SK-MEL-5 (cell line): Measurements from ENCODE around the gene ALAD. TPM values are rescaled to one million over a fixed set of nuclear protein-coding genes. Genes with fewer than 3 reads are reported as not detected.

Experiments
- DNase-seq: peaks from one replicate; pipeline ENCODE4 v3.0.0-alpha.2; 2016; ENCODE audit warnings: low read depth, low spot score
- in situ Hi-C: cut with HindIII; loops from 2 replicates; pipeline ENCODE4 v1.10.0; 2016; ENCODE audit warnings: low sequenced_read_pairs, high pct_unique_total_duplicates, low pct_unique_long_range_greater_than_20kb
- total RNA-seq: library from RNA; depleted of rRNA; stranded (reverse); fragments of >200 nt; shearing (Covaris generic); gene quantifications from 2 replicates; pipeline ENCODE4 v1.2.3, GENCODE V29; 2014

Gene ALAD
- total RNA-seq, 1 experiment from 2014 or later = 18.5 TPM

GRCh38 chr9:113361304-113362018 lies 39.6 kb downstream of the ALAD start:
- in situ Hi-C loops = no loop called here
- DNase-seq = no peak

DNA sequence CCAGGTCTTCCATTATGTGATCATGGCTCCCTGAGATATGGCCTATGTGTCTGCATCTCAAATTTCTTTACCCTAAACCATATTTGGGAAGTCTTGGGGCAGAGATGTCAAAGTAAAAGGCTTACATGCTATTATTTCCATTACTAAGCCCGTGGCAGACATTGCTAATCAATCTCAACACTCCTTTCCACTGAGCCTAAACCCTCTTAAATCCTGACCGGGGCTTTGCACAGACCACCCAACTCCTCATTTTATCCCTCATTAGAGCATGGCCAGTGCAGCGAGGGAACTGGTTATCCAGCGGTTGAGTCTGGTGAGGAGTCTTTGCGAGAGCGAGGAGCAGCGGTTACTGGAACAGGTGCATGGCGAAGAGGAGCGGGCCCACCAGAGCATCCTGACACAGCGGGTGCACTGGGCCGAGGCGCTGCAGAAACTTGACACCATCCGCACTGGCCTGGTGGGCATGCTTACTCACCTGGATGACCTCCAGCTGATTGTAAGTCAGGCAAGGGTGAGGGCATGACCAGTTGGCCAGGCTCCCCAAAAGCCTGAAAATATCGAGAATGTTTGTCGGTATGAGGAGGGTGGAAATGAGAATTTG lies 40.7 kb downstream of the ALAD start:
- in situ Hi-C loops = no loop called here
- no peak for DNase-seq

DNA sequence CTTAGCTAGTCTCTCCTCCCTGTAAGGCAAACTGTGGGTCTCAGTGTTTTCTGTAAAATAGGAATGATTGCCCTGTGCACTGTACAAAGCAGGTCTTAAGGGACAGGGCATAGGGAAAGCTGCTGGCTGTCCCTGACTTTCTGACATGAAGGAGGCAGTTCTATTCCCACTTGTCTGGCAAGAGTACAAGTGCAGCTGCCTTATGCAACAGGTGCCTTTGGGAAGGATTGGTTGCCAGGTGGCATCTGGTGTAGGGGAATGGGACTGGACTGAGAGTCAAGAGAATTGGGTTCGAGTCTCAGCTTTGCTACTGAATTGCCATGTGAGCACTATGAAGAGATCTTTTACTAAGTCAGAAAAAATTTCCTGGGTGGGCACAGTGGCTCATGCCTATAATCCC lies 41.7 kb downstream of the ALAD start:
- in situ Hi-C loops = no loop called here
- DNase-seq = no peak

DNA sequence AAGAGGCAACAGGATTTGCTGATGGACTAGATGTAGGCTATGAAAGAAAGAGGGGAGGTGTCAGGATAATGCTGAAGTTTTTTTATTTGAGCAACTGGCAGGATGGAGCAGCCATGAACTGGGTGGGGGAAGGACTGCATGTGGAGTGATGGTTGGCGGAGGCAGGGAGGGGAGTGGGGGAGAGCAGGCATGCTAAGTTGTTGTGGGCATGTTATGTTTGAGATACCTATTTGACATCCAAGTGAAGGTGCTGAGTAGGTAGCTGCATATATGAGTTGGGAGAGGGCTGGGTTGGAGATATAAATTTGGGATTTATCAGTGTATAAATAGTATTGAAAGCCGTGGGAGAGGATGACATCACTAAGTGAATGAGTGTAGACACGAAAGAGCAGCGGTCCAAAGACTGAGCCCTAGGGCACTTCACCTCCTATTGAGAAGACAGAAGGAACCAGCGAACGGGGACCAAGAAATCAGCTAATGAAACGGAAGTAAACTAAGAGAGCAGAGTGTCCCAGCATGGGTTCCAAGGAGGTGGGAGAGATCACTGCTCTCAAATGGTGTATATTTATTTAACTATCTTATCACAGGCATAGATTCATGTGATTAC lies 44.3 kb downstream of the ALAD start:
- DNase-seq = no peak
- in situ Hi-C loops = no loop called here

DNA sequence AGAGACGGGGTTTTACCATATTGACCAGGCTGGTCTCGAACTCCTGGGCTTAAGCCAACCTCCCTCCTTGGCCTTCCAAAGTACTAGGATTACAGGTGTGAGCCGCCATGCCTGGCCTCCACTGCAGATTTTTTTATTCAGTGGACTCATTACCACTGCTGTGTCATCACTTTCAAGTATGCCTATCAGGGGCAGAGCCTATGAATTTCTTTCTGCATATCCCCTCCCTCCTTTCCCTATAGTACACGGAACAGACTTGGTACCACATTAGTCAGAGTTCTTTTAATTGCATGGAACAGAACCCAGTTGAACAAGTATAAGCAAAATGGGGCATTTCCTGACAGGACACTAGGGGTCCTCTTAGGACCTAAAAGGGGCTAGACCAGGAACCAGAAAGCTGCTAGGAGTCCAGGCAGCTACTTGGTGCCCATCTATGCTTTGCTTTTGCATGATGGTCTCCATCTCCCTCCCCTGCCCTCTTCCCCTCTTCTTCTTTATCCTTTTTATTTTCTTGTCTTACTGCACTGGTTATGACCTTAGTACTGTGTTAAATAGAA lies 46.0 kb downstream of the ALAD start:
- in situ Hi-C loops = no loop called here
- peak; percentile 66 for DNase-seq

GRCh38 chr9:113352411-113352810 lies 48.7 kb downstream of the ALAD start:
- in situ Hi-C loops = no loop called here
- no peak for DNase-seq

- no peak for DNase-seq
- in situ Hi-C loops = no loop called here
Measured at GRCh38 chr9:113352006-113352405, 49.1 kb downstream of the ALAD start.

GRCh38 chr9:113350937-113351336 lies 50.1 kb downstream of the ALAD start:
- DNase-seq = no peak
- in situ Hi-C loops = no loop called here

- in situ Hi-C loops = no loop called here
- no peak for DNase-seq
Measured at GRCh38 chr9:113350107-113350661, 50.9 kb downstream of the ALAD start.

DNA sequence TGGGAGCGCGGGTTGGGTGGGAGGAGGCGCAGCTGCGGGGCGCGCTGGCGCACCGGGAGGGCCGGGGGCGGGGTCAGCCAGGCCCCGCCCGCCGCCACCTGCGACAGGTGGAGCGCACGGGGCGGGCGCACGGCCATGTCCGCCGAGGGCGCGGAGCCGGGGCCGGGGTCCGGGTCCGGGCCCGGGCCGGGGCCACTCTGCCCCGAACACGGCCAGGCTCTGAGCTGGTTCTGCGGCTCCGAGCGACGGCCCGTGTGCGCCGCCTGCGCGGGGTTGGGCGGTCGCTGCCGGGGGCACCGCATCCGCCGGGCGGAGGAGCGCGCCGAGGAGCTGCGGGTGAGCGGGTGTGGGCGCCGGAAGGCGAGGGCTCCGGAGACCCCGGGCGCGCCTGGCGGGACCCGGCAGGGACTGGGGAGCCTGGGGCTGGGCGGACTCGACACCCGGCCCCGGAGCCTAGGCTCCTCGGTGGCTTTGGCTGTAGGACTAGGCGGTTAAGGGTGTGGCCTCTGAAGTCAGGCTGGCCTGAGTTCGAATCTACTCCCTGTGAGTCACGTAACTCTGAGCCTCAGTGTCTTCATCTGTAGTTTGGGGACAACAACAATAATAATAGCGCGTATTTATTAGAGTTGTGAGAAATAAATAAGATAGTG lies 51.5 kb downstream of the ALAD start, which contains the start of gene BSPRY:
BSPRY (plus strand) TSS at position 97 of the 650 bp plus-strand sequence; CDS start at position 136, 39 bp downstream.
- no peak for DNase-seq
- in situ Hi-C loops = no loop called here

- in situ Hi-C loops = no loop called here
- DNase-seq = no peak
Measured at GRCh38 chr9:113349066-113349444, 52.0 kb downstream of the ALAD start.

DNA sequence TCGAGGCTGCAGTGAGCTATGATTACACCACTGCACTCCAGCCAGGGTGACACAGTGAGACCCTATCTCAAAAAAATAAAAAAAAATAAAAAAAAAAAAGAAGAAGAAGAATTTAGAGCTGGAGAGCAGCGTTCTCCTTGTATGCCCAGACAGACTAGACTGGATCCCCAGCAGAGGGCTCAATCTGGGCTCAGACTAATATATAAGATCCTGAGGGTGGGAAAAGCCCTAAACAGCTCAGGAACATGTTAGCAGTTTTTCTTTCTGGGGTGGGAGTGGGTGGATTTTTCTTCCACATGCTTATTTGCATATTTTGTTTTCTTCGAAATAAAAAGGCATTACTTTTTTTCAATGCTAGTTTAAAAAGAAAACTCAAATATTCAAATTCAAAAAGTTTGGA lies 52.6 kb downstream of the ALAD start:
- DNase-seq = no peak
- in situ Hi-C loops = no loop called here

DNA sequence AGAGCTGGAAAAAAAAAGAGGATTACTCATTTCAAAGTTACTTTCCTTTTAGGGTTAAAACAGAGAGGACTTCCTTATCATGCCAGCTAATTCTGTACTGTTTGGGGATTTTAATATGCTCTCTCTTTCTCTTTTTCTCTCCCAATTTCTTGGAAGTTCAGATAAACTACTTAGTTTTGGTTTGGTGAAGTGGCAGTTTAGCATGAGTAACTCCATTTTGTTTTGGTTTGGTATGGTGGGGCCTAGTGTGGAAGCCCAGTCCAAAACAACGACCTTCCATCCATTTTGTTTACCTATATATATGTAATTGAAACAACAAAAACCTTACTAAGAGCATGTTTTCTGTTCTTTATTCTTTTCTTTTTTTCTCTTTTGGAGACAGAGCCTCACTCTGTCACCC lies 55.4 kb downstream of the ALAD start:
- in situ Hi-C loops = no loop called here
- DNase-seq = no peak

GRCh38 chr9:113345190-113345589 lies 55.9 kb downstream of the ALAD start:
- in situ Hi-C loops = no loop called here
- DNase-seq = peak; percentile 97

- in situ Hi-C loops = no loop called here
- DNase-seq = peak; percentile 95
Measured at GRCh38 chr9:113343732-113344231, 57.3 kb downstream of the ALAD start.

- in situ Hi-C loops = no loop called here
- DNase-seq = peak; percentile 55
Measured at GRCh38 chr9:113341712-113342410, 59.2 kb downstream of the ALAD start.

- in situ Hi-C loops = no loop called here
- peak; percentile 85 for DNase-seq
Measured at GRCh38 chr9:113340011-113340699, 60.9 kb downstream of the ALAD start, which contains the start of gene WDR31. TSS of gene WDR31 (minus strand) at chr9:113340275. CDS start at chr9:113332022, 8,253 bp downstream.
